HCT116 (cell line): ENCODE measurements around the gene ZNF181. TPM values are rescaled to one million over a fixed set of nuclear protein-coding genes. Genes with fewer than 3 reads are reported as not detected.

ENCODE experiments used
- ATAC-seq: fragments of 200-7000 bp; cut with Tn5 transposase; 2 replicates; pipeline ENCODE4 v1.9.1; 2020; ENCODE audit warnings: mild to moderate bottlenecking, moderate library complexity
- BruUV-seq: library from RNA; stranded (reverse); fragments of 400-500 nt; replicated peaks from 2 replicates; lab custom pipeline; 2021; lab: Mats Ljungman, UMichigan
- CTCF ChIA-PET: fragments of 300-600 bp; sonication (Branson Sonifier 250); formaldehyde crosslinking; loops from one replicate; lab custom pipeline; 2021; ENCODE audit warnings: antibody characterized with exemption; lab: Charles Lee
- POLR2A ChIA-PET: fragments of 300-600, 350-600 bp; sonication (Branson Sonifier 250); formaldehyde crosslinking; loops from one replicate; lab custom pipeline; 2021; ENCODE audit warnings: antibody characterized with exemption; lab: Charles Lee
- RAD21 ChIA-PET, 2 experiments: fragments of 300-600 bp; sonication (Branson Sonifier 250); formaldehyde crosslinking; loops; one replicate each; lab custom pipeline; 2023; ENCODE audit warnings: low total read pairs in 2 of 2; ENCODE audit not compliant: uncharacterized antibody in 2 of 2, unreplicated experiment in 2 of 2, low non-redundant PET in 1 of 2; lab: Charles Lee
- DNase-seq: peaks from one replicate; pipeline ENCODE4 v3.0.0-alpha.2; 2010; ENCODE audit warnings: low read depth, low spot score
- H2AFZ ChIP-seq: fragments of 200-600 bp; shearing (Covaris generic), sonication (generic); 2 replicates; pipeline ENCODE4 v1.6.1; 2017; ENCODE audit warnings: low read depth, mixed run types, mixed read lengths, antibody characterized with exemption, low read length; ENCODE audit not compliant: poor library complexity, severe bottlenecking
- H3K27ac ChIP-seq: 2 replicates; pipeline ENCODE4 v1.5.1; 2012; ENCODE audit warnings: low read depth, low read length
- H3K27me3 ChIP-seq: fragments of 200-600 bp; sonication (generic); 2 replicates; pipeline ENCODE4 v1.6.1; 2016; ENCODE audit warnings: mixed run types, low read length, mixed read lengths; ENCODE audit not compliant: insufficient read depth
- H3K36me3 ChIP-seq, 2 experiments: fragments of 200-500 bp in 1 of 2; fragments of 200-600 bp in 1 of 2; sonication (Bioruptor generic) in 1 of 2; sonication (generic) in 1 of 2; 2 replicates each; pipeline versions ENCODE4 v1.5.1 to v1.6.1; 2014 to 2016; ENCODE audit warnings: low read length in 2 of 2, inconsistent platforms in 1 of 2, mixed read lengths in 1 of 2, mixed run types in 1 of 2; ENCODE audit not compliant: insufficient read depth in 2 of 2, control insufficient read depth in 1 of 2
- H3K4me1 ChIP-seq, 2 experiments: fragments of 200-600 bp in 1 of 2; sonication (generic) in 1 of 2; 2 replicates each; pipeline versions ENCODE4 v1.5.1 to v1.6.1; 2012 to 2017; ENCODE audit warnings: low read length in 2 of 2, inconsistent platforms in 1 of 2, mild to moderate bottlenecking in 1 of 2, mixed read lengths in 1 of 2, mixed run types in 1 of 2, moderate library complexity in 1 of 2; ENCODE audit not compliant: insufficient read depth in 2 of 2, control insufficient read depth in 1 of 2
- H3K4me2 ChIP-seq: fragments of 200-600 bp; sonication (generic); 2 replicates; pipeline ENCODE4 v1.6.1; 2017; ENCODE audit warnings: mixed run types, low read length, mixed read lengths
- H3K4me3 ChIP-seq, 2 experiments: fragments of 200-600 bp in 1 of 2; sonication (generic) in 1 of 2; replicated peaks in 1 of 2; 2 replicates each; pipeline ENCODE4 v1.5.1; 2011 to 2016; ENCODE audit warnings: low read length in 2 of 2, control low read depth in 1 of 2, low read depth in 1 of 2, mild to moderate bottlenecking in 1 of 2, mixed read lengths in 1 of 2, mixed run types in 1 of 2
- H3K79me2 ChIP-seq: fragments of 200-600 bp; sonication (generic); 2 replicates; pipeline ENCODE4 v1.6.1; 2017; ENCODE audit warnings: mild to moderate bottlenecking, mixed run types, low read length, moderate library complexity, mixed read lengths; ENCODE audit not compliant: insufficient read depth
- H3K9ac ChIP-seq: fragments of 200-600 bp; sonication (generic); 2 replicates; pipeline ENCODE4 v1.6.1; 2016; ENCODE audit warnings: low read length, mixed read lengths
- H3K9me2 ChIP-seq: fragments of 200-600 bp; sonication (generic), shearing (Covaris generic); 2 replicates; pipeline ENCODE4 v1.6.1; 2017; ENCODE audit warnings: mixed run types, mild to moderate bottlenecking, moderate library complexity; ENCODE audit not compliant: insufficient read depth
- H3K9me3 ChIP-seq, 2 experiments: fragments of 200-500 bp in 1 of 2; fragments of 200-600 bp in 1 of 2; sonication (Bioruptor generic) in 1 of 2; sonication (generic) in 1 of 2; 2 replicates each; pipeline ENCODE4 v1.6.1; 2014 to 2017; ENCODE audit warnings: low read length in 2 of 2, mixed read lengths in 2 of 2, inconsistent platforms in 1 of 2, low read depth in 1 of 2, mild to moderate bottlenecking in 1 of 2, mixed run types in 1 of 2, moderate library complexity in 1 of 2; ENCODE audit not compliant: control insufficient read depth in 1 of 2, insufficient read depth in 1 of 2
- H4K20me1 ChIP-seq: fragments of 200-600 bp; sonication (generic), shearing (Covaris generic); 2 replicates; pipeline ENCODE4 v1.6.1; 2017; ENCODE audit warnings: mixed run types, mild to moderate bottlenecking, moderate library complexity; ENCODE audit not compliant: insufficient read depth
- CBX3 ChIP-seq: IDR thresholded peaks from 2 replicates; pipeline ENCODE4 v1.6.1; 2012; ENCODE audit warnings: low read depth
- ELF1 ChIP-seq: IDR thresholded peaks from 2 replicates; pipeline ENCODE4 v1.6.1; 2012; ENCODE audit warnings: low read depth, borderline replicate concordance
- EZH2 ChIP-seq: fragments of 200-600 bp; sonication (generic); IDR thresholded peaks from 2 replicates; pipeline ENCODE4 v1.6.1; 2017; ENCODE audit warnings: antibody characterized with exemption, mixed run types
- POLR2AphosphoS5 ChIP-seq: IDR thresholded peaks from 2 replicates; pipeline ENCODE4 v1.6.1; 2011; ENCODE audit warnings: mild to moderate bottlenecking, low read depth, low read length, moderate library complexity
- RAD21 ChIP-seq: IDR thresholded peaks from 2 replicates; pipeline ENCODE4 v1.6.1; 2012; ENCODE audit warnings: low read depth, mild to moderate bottlenecking
- SRF ChIP-seq: IDR thresholded peaks from 2 replicates; pipeline ENCODE4 v1.6.1; 2012; ENCODE audit warnings: low read depth
- ZFX ChIP-seq: fragments of 450-650 bp; IDR thresholded peaks from 2 replicates; pipeline ENCODE4 v1.6.1; 2017
- intact Hi-C: fragments of 100-400 bp; cut with micrococcal nuclease; formaldehyde crosslinking; loops from 2 replicates; pipeline ENCODE4 v1.10.0; 2022
- total RNA-seq: library from RNA; stranded (reverse); gene quantifications from one replicate; pipeline ENCODE4 v1.2.1, GENCODE V29; 2021; ENCODE audit not compliant: unreplicated experiment
- TF ChIP-seq, protein P1 (sequence below): IDR thresholded peaks from 2 replicates; pipeline ENCODE4 v1.6.1; 2012; ENCODE audit warnings: low read depth

ZNF181 gene
- total RNA-seq, 1 experiment from 2014 or later: 4.0 TPM

DNA sequence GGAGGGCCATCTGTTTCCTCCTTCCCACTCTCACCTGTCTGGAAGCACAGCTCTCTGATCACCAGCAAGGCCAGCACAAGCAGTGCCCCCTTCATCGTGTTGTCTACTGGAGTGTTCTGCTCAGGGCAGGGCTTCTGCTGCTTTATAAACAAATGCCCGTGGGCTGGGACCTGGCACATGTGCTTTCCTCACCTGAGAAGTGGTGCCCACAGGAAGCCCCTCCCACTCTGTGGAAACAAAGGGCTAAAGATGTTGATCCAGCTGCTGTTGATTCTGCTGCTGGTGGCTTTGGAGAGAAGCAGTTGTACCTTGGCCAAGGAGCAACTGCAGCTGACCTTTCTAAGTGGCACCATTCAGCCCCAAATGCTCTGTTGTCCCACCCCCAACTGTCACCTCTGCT lies 26.4 kb upstream of the ZNF181 start:
- Histone ChIP-seq H4K20me1 (no peaks in the 10 kb centered on the region), H3K79me2 (no peaks in the 10 kb centered on the region), H2AFZ (no peak overlapping the region), H3K4me3 (no peak overlapping the region), H3K9ac (no peak overlapping the region), H3K9me3 (no peaks in the 10 kb centered on the region; a peak in 1 of 4 replicates), H3K36me3 (no peaks in the 10 kb centered on the region), H3K4me2 (no peak overlapping the region), H3K27ac (no peak overlapping the region), H3K27me3 (no peaks in the 10 kb centered on the region), H3K4me1 (no peaks in the 10 kb centered on the region), H3K9me2 (no peaks in the 10 kb centered on the region)
- no TSS peak for BruUV-seq
- intact Hi-C loops: no loop called here
- DNase-seq (no peak), ATAC-seq (no peak)
- POLR2A ChIA-PET: no interaction called here
- TF ChIP-seq, protein P1, sequence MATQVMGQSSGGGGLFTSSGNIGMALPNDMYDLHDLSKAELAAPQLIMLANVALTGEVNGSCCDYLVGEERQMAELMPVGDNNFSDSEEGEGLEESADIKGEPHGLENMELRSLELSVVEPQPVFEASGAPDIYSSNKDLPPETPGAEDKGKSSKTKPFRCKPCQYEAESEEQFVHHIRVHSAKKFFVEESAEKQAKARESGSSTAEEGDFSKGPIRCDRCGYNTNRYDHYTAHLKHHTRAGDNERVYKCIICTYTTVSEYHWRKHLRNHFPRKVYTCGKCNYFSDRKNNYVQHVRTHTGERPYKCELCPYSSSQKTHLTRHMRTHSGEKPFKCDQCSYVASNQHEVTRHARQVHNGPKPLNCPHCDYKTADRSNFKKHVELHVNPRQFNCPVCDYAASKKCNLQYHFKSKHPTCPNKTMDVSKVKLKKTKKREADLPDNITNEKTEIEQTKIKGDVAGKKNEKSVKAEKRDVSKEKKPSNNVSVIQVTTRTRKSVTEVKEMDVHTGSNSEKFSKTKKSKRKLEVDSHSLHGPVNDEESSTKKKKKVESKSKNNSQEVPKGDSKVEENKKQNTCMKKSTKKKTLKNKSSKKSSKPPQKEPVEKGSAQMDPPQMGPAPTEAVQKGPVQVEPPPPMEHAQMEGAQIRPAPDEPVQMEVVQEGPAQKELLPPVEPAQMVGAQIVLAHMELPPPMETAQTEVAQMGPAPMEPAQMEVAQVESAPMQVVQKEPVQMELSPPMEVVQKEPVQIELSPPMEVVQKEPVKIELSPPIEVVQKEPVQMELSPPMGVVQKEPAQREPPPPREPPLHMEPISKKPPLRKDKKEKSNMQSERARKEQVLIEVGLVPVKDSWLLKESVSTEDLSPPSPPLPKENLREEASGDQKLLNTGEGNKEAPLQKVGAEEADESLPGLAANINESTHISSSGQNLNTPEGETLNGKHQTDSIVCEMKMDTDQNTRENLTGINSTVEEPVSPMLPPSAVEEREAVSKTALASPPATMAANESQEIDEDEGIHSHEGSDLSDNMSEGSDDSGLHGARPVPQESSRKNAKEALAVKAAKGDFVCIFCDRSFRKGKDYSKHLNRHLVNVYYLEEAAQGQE: no peak
- TF ChIP-seq ELF1: no peak
- no peak for TF ChIP-seq POLR2AphosphoS5
- TF ChIP-seq SRF: no peak
- no peak for TF ChIP-seq ZFX
- no peak for TF ChIP-seq CBX3
- no peak for TF ChIP-seq EZH2
- TF ChIP-seq RAD21: no peak
- CTCF ChIA-PET: no interaction called here
- RAD21 ChIA-PET: no interaction called here
